Right lobe of liver (tissue), 6 donors: ENCODE measurements around the gene ADAMTS14. TPM values are rescaled to one million over a fixed set of nuclear protein-coding genes. Genes with fewer than 3 reads are reported as not detected.
"Not testable (repeated sequence)": the region's sequence is repeated elsewhere in the genome, so short reads cannot be mapped to it uniquely, and the experiment has no call there.

ENCODE experiments used
- ATAC-seq, 4 donors: fragments of 200-7000 bp; cut with Tn5 transposase; one replicate each; pipeline ENCODE4 v1.9.1; 2020; ENCODE audit warnings: mild to moderate bottlenecking in 4 of 4, moderate library complexity in 4 of 4
- DNase-seq, 3 donors: peaks; one replicate each; pipeline ENCODE4 v3.0.0-alpha.2; 2020
- H3K27ac ChIP-seq, 3 donors: fragments of 200-600 bp; one replicate each; pipeline ENCODE4 v1.8.0; 2022
- H3K27me3 ChIP-seq, 2 donors: fragments of 200-600 bp; one replicate each; pipeline ENCODE4 v1.8.0; 2022
- H3K36me3 ChIP-seq, 4 donors: fragments of 200-600 bp; sonication (generic) in 1 of 4; one replicate each; pipeline versions ENCODE4 v1.5.1 to v1.8.0; 2017 to 2022; ENCODE audit warnings: control low read depth in 1 of 4
- H3K4me1 ChIP-seq, 4 donors: fragments of 200-600 bp; sonication (generic) in 1 of 4; one replicate each; pipeline versions ENCODE4 v1.5.1 to v1.8.0; 2017 to 2022; ENCODE audit warnings: control low read depth in 1 of 4
- H3K4me3 ChIP-seq, 3 donors: fragments of 200-600 bp; one replicate each; pipeline ENCODE4 v1.8.0; 2022
- H3K9me3 ChIP-seq, 4 donors: fragments of 200-600 bp; sonication (generic) in 1 of 4; one replicate each; pipeline versions ENCODE4 v1.5.1 to v1.8.0; 2017 to 2022; ENCODE audit warnings: control low read depth in 1 of 4
- POLR2A ChIP-seq: fragments of 450-650 bp; IDR thresholded peaks from one replicate; pipeline ENCODE4 v1.6.1; 2017; ENCODE audit warnings: antibody characterized with exemption, mild to moderate bottlenecking
- WGBS: methylation state at CpG from one replicate; pipeline ENCODE4 v1.1.6; 2018; ENCODE audit warnings: low coverage, low lambda C conversion rate; ENCODE audit not compliant: insufficient coverage; ENCODE audit errors: missing lambda C conversion rate; 5-methylcytosine and 5-hydroxymethylcytosine counted together
- intact Hi-C, 2 donors: fragments of 100-400 bp; cut with DNase I; formaldehyde crosslinking; loops; one replicate each; pipeline versions ENCODE4 v1.11.2 to v1.14.1; 2022
- total RNA-seq, 6 experiments: library from RNA; depleted of rRNA in 2 of 6; stranded (reverse); fragments of >200 nt in 2 of 6; fragmentation: NEBNext Ultra II Directional in 3 of 6; extraction: Animal tissue kit (Norgen Biotek cat#: 25700) in 3 of 6; gene quantifications; one replicate each; pipeline versions ENCODE4 v1.1.0 to v1.2.4, GENCODE V29; 2016 to 2023
- TF ChIP-seq, protein P1 (sequence below), 4 donors: fragments of 200-600 bp in 3 of 4; fragments of 450-650 bp in 1 of 4; IDR thresholded peaks; one replicate each; pipeline versions ENCODE4 v1.5.1 to v1.8.0; 2016 to 2022; ENCODE audit warnings: antibody characterized with exemption in 4 of 4, mild to moderate bottlenecking in 2 of 4
- donor health status: DM: no; HTN: yes; CAD: no.
- donor health status: DM: no; HTN: no; CAD: no.
- donor health status: DM: no; HTN: no; CAD: no.
- donor health status: DM: no; HTN: yes; CAD: no.
- donor health status: DM: no; HTN: yes; CAD: no.

ADAMTS14 gene
- total RNA-seq, 6 experiments from 2014 or later = 0.06 to 0.18 (median 0.11) TPM

DNA sequence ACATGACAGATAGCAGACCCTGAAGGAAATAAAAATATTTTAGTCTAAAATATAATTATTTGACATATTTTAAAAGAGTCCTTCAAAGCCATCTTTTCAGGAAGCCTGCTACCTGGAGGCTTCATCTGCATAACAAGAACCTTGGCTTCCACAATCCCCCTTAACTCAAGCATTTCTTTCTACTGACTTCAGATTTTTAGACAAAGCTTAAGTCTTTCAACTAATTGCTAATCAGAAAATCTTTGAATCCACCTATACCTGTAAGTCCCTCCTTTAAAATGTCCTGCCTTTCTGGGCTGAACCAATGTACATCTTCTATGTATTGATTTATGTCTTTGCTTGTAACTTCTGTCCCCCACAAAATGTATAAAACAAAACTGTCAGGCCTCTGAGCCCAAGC is 46.2 kb upstream of the ADAMTS14 start:
- Histone ChIP-seq H3K27ac (no peak overlapping the region), H3K4me1 (no peaks in the 10 kb centered on the region), H3K9me3 (no peaks in the 10 kb centered on the region), H3K4me3 (no peak overlapping the region), H3K27me3 (no peaks in the 10 kb centered on the region), H3K36me3 (no peaks in the 10 kb centered on the region)
- TF ChIP-seq, protein P1, sequence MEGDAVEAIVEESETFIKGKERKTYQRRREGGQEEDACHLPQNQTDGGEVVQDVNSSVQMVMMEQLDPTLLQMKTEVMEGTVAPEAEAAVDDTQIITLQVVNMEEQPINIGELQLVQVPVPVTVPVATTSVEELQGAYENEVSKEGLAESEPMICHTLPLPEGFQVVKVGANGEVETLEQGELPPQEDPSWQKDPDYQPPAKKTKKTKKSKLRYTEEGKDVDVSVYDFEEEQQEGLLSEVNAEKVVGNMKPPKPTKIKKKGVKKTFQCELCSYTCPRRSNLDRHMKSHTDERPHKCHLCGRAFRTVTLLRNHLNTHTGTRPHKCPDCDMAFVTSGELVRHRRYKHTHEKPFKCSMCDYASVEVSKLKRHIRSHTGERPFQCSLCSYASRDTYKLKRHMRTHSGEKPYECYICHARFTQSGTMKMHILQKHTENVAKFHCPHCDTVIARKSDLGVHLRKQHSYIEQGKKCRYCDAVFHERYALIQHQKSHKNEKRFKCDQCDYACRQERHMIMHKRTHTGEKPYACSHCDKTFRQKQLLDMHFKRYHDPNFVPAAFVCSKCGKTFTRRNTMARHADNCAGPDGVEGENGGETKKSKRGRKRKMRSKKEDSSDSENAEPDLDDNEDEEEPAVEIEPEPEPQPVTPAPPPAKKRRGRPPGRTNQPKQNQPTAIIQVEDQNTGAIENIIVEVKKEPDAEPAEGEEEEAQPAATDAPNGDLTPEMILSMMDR (IDR thresholded peaks at IDR 0.05) = no peak
- no peak for TF ChIP-seq POLR2A
- DNase-seq (no peak), ATAC-seq (no peak)
- intact Hi-C loops = no loop called here

DNA sequence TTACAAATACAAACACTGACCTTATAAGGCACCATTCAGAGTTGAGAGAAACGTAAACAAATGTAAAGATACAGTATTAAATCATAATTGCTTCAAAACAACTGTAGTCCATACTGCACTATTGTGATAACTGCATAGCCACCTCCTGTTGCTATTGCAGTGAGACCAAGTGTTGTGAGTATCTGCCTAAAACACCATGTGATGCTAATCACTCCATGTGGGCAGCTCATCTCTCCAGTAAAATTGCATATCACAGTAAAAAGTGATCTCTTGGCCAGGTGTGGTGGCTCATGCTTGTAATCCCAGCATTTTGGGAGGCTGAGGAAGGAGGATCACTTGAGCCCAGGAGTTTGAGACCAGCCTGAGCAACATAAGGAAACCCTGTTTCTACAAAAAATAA is 43.0 kb upstream of the ADAMTS14 start:
- ATAC-seq (no peak), DNase-seq (no peak)
- H3K36me3 ChIP-seq = no peaks in the 10 kb centered on the region
- H3K9me3 ChIP-seq = no peaks in the 10 kb centered on the region
- no peak overlapping the region for H3K27ac ChIP-seq
- intact Hi-C loops = no loop called here
- no peak overlapping the region for H3K4me3 ChIP-seq
- H3K27me3 ChIP-seq = no peaks in the 10 kb centered on the region
- H3K4me1 ChIP-seq = no peaks in the 10 kb centered on the region
- TF ChIP-seq, protein P1 (IDR thresholded peaks at IDR 0.05) = no peak
- TF ChIP-seq POLR2A = no peak
- WGBS = 26% methylated on average over 1 of the region's 1 CpG

DNA sequence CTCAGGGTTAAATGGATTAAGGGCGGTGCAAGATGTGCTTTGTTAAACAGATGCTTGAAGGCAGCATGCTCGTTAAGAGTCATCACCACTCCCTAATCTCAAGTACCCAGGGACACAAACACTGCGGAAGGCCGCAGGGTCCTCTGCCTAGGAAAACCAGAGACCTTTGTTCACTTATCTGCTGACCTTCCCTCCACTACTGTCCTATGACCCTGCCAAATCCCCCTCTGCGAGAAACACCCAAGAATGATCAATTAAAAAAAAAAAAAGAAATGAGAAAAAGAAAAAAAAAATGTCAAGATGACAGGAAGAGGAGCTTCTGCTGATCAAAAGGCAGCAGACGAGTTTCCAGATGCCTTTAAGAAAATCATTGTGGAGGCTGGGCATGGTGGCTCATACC is 40.6 kb upstream of the ADAMTS14 start:
- DNase-seq, H3K4me3 ChIP-seq, H3K4me1 ChIP-seq, H3K36me3 ChIP-seq, H3K9me3 ChIP-seq, H3K27ac ChIP-seq, H3K27me3 ChIP-seq, intact Hi-C loops, ATAC-seq: not testable (repeated sequence)
- WGBS = 48% methylated on average over 2 of the region's 6 CpGs

GRCh38 chr10:70634011-70634410 is 38.3 kb upstream of the ADAMTS14 start:
- no peak for ATAC-seq
- no peaks in the 10 kb centered on the region for H3K4me1 ChIP-seq
- H3K9me3 ChIP-seq = no peaks in the 10 kb centered on the region
- WGBS = 41% methylated on average over 4 of the region's 4 CpGs
- no peaks in the 10 kb centered on the region for H3K27me3 ChIP-seq
- H3K27ac ChIP-seq = no peak overlapping the region
- DNase-seq = no peak
- H3K4me3 ChIP-seq = no peak overlapping the region
- TF ChIP-seq, protein P1 (IDR thresholded peaks at IDR 0.05) = no peak
- no peak for TF ChIP-seq POLR2A
- H3K36me3 ChIP-seq = no peaks in the 10 kb centered on the region
- intact Hi-C loops = no loop called here

- H3K27ac ChIP-seq, H3K9me3 ChIP-seq, DNase-seq, intact Hi-C loops, H3K36me3 ChIP-seq, ATAC-seq, H3K4me3 ChIP-seq, H3K27me3 ChIP-seq, H3K4me1 ChIP-seq: not testable (repeated sequence)
- WGBS = 90% methylated on average over 5 of the region's 5 CpGs
Observed at GRCh38 chr10:70634515-70634914, 37.8 kb upstream of the ADAMTS14 start.

- H3K4me1 ChIP-seq, H3K4me3 ChIP-seq, H3K9me3 ChIP-seq, DNase-seq, ATAC-seq, H3K27me3 ChIP-seq, H3K27ac ChIP-seq, intact Hi-C loops, H3K36me3 ChIP-seq: not testable (repeated sequence)
- WGBS = 72% methylated on average over 7 of the region's 7 CpGs
Observed at GRCh38 chr10:70639640-70640383, 32.5 kb upstream of the ADAMTS14 start.

GRCh38 chr10:70643272-70643671 is 29.0 kb upstream of the ADAMTS14 start:
- H3K27me3 ChIP-seq, intact Hi-C loops, ATAC-seq, H3K36me3 ChIP-seq, H3K27ac ChIP-seq, H3K4me3 ChIP-seq, H3K4me1 ChIP-seq, H3K9me3 ChIP-seq, DNase-seq: not testable (repeated sequence)
- 70% methylated on average over 3 of the region's 3 CpGs for WGBS

- H3K27ac ChIP-seq, intact Hi-C loops, H3K4me3 ChIP-seq, H3K9me3 ChIP-seq, H3K27me3 ChIP-seq, ATAC-seq, H3K36me3 ChIP-seq, DNase-seq, H3K4me1 ChIP-seq: not testable (repeated sequence)
- WGBS = no CpG with 5 or more reads among the region's 8 CpGs
Observed at GRCh38 chr10:70644959-70645358, 27.3 kb upstream of the ADAMTS14 start.
